GM06990 (cell line): ENCODE data around the gene HSD17B8.

ENCODE experiments used
- DNase-seq: peaks from one replicate; pipeline ENCODE4 v3.0.0-alpha.2; 2011; ENCODE audit not compliant: insufficient read length; ENCODE audit errors: extremely low read depth
- H3K27me3 ChIP-seq: replicated peaks from 2 replicates; pipeline ENCODE4 v1.6.0; 2011; ENCODE audit warnings: low read length; ENCODE audit not compliant: control insufficient read depth, insufficient read depth
- H3K36me3 ChIP-seq: 2 replicates; pipeline ENCODE4 v1.5.1; 2011; ENCODE audit warnings: low read length; ENCODE audit not compliant: control insufficient read depth, insufficient read depth
- H3K4me3 ChIP-seq: replicated peaks from 2 replicates; pipeline ENCODE4 v1.5.1; 2011; ENCODE audit warnings: low read depth, mild to moderate bottlenecking, control low read depth, low read length
- CTCF ChIP-seq: IDR thresholded peaks from 2 replicates; pipeline ENCODE4 v1.5.1; 2011; ENCODE audit warnings: low read length, control low read depth, mild to moderate bottlenecking, inconsistent platforms; ENCODE audit not compliant: insufficient read depth, poor library complexity, severe bottlenecking

Gene HSD17B8

GRCh38 chr6:33213166-33213988 is 8.9 kb downstream of the HSD17B8 start:
- DNase-seq: no peak
- no peak for TF ChIP-seq CTCF
- Histone ChIP-seq H3K36me3 (peaks cover 4% of the 10 kb centered on the region), H3K27me3 (peaks cover 2% of the 10 kb centered on the region), H3K4me3 (no peak overlapping the region)

GRCh38 chr6:33213989-33214335 is 9.5 kb downstream of the HSD17B8 start:
- DNase-seq: no peak
- peaks cover 4% of the 10 kb centered on the region for H3K36me3 ChIP-seq
- TF ChIP-seq CTCF: no peak
- peaks cover 2% of the 10 kb centered on the region for H3K27me3 ChIP-seq
- no peak overlapping the region for H3K4me3 ChIP-seq

GRCh38 chr6:33215271-33216116 is 11.0 kb downstream of the HSD17B8 start:
- H3K27me3 ChIP-seq: peaks cover 2% of the 10 kb centered on the region
- DNase-seq: no peak
- H3K36me3 ChIP-seq: peaks cover 2% of the 10 kb centered on the region; the same call in 1 of the 2 replicates
- H3K4me3 ChIP-seq: no peak overlapping the region
- TF ChIP-seq CTCF: no peak

GRCh38 chr6:33216117-33216649 is 11.7 kb downstream of the HSD17B8 start:
- no peak for TF ChIP-seq CTCF
- Histone ChIP-seq H3K27me3 (peaks cover 2% of the 10 kb centered on the region), H3K36me3 (peaks cover 2% of the 10 kb centered on the region; the same call in 1 of the 2 replicates), H3K4me3 (no peak overlapping the region)
- no peak for DNase-seq

- no peak for DNase-seq
- Histone ChIP-seq H3K4me3 (no peak overlapping the region), H3K27me3 (peaks cover 2% of the 10 kb centered on the region), H3K36me3 (no peaks in the 10 kb centered on the region)
- no peak for TF ChIP-seq CTCF
Measured at GRCh38 chr6:33217246-33217645, 12.8 kb downstream of the HSD17B8 start.
